ENCODE results near the gene INSYN2B. TPM values are rescaled to one million over a fixed set of nuclear protein-coding genes. Genes with fewer than 3 reads are reported as not detected.

INSYN2B gene
- total RNA-seq, 1 donor from 2014 or later, result 0.17 TPM

DNA sequence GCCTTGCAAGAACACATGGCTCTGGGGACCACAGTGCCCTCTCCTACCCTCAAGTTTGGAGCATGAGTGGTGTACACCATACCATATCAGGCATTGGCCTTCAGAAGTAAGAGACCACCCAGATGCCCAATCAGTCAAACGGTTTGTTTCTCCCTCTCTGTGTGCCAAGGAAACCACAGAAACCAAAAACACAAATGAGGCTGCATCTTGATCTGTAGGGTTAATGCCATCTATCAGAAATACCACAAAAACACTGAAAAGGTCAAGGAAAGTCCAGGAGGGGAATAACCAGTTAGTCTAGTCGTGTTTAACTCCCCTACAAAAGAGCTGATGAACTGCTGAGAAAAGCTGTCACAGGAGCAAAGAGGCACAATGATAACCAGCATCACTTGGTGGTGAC, 78.4 kb downstream of the INSYN2B start:
- no peak for DNase-seq (ENCODE audit: low read depth)
- TF ChIP-seq, protein P1, sequence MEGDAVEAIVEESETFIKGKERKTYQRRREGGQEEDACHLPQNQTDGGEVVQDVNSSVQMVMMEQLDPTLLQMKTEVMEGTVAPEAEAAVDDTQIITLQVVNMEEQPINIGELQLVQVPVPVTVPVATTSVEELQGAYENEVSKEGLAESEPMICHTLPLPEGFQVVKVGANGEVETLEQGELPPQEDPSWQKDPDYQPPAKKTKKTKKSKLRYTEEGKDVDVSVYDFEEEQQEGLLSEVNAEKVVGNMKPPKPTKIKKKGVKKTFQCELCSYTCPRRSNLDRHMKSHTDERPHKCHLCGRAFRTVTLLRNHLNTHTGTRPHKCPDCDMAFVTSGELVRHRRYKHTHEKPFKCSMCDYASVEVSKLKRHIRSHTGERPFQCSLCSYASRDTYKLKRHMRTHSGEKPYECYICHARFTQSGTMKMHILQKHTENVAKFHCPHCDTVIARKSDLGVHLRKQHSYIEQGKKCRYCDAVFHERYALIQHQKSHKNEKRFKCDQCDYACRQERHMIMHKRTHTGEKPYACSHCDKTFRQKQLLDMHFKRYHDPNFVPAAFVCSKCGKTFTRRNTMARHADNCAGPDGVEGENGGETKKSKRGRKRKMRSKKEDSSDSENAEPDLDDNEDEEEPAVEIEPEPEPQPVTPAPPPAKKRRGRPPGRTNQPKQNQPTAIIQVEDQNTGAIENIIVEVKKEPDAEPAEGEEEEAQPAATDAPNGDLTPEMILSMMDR (IDR thresholded peaks at IDR 0.05; ENCODE audit: insufficient read depth, low read length, poor library complexity, severe bottlenecking), result no peak
- Histone ChIP-seq H3K4me3 (ENCODE audit: low read depth, low read length) (no peak overlapping the region), H3K27me3 (ENCODE audit: control insufficient read depth, insufficient read depth, low read length) (no peaks in the 10 kb centered on the region), H3K36me3 (ENCODE audit: control insufficient read depth, insufficient read depth, low read length) (no peaks in the 10 kb centered on the region)

DNA sequence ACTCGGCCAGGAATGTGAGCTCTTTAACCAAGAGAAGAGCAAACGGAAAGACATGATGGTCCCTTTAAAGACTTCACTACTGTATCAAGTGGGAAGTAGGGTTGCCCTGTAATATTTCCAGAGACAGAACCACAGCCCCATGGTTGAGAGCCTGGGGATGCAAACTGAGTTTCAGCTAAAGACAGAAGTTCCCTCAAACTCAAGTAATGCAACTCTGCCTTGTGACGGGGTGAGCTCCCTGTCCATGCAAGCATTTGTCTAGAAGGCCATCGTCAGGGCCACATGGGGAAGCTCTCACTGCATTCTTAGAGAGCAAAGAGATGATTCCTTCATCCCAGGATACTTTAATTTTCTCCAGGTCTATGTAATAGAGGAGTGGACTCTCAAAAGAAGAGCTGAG, 82.8 kb downstream of the INSYN2B start:
- no peaks in the 10 kb centered on the region for H3K27me3 ChIP-seq (ENCODE audit: control insufficient read depth, insufficient read depth, low read length)
- TF ChIP-seq, protein P1 (IDR thresholded peaks at IDR 0.05; ENCODE audit: insufficient read depth, low read length, poor library complexity, severe bottlenecking), result no peak
- no peak overlapping the region for H3K4me3 ChIP-seq (ENCODE audit: low read depth, low read length)
- H3K36me3 ChIP-seq (ENCODE audit: control insufficient read depth, insufficient read depth, low read length), result no peaks in the 10 kb centered on the region
- no peak for DNase-seq (ENCODE audit: low read depth)

DNA sequence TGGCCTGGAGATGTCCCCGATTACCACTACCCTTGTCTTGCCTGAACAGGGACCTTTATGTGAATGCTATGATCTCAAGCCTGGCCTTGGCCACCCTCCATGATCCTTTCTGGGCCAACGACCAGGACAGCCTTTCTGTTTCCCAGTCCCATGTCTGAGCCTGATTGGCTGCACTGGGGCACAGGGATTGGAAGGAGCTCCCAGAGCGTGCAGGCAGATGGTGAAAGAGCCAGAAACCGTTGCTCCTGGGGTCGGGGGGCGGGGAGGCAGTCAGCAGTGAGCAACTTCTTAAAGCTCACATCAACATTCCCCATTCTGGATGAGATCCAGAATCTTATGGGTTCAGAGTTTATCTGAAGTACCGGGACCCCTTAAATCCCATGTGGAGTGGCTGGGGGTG, 84.4 kb downstream of the INSYN2B start:
- TF ChIP-seq, protein P1 (IDR thresholded peaks at IDR 0.05; ENCODE audit: insufficient read depth, low read length, poor library complexity, severe bottlenecking), result no peak
- no peaks in the 10 kb centered on the region for H3K36me3 ChIP-seq (ENCODE audit: control insufficient read depth, insufficient read depth, low read length)
- no peak for DNase-seq (ENCODE audit: low read depth)
- no peak overlapping the region for H3K4me3 ChIP-seq (ENCODE audit: low read depth, low read length)
- H3K27me3 ChIP-seq (ENCODE audit: control insufficient read depth, insufficient read depth, low read length), result no peaks in the 10 kb centered on the region

GRCh38 chr5:169893571-169893970, 86.7 kb downstream of the INSYN2B start:
- no peak overlapping the region for H3K4me3 ChIP-seq (ENCODE audit: low read depth, low read length)
- TF ChIP-seq, protein P1 (IDR thresholded peaks at IDR 0.05; ENCODE audit: insufficient read depth, low read length, poor library complexity, severe bottlenecking), result no peak
- no peaks in the 10 kb centered on the region for H3K27me3 ChIP-seq (ENCODE audit: control insufficient read depth, insufficient read depth, low read length)
- no peak for DNase-seq (ENCODE audit: low read depth)
- no peaks in the 10 kb centered on the region for H3K36me3 ChIP-seq (ENCODE audit: control insufficient read depth, insufficient read depth, low read length)

- no peaks in the 10 kb centered on the region for H3K27me3 ChIP-seq (ENCODE audit: control insufficient read depth, insufficient read depth, low read length)
- DNase-seq (ENCODE audit: low read depth), result no peak
- H3K4me3 ChIP-seq (ENCODE audit: low read depth, low read length), result no peak overlapping the region
- TF ChIP-seq, protein P1 (IDR thresholded peaks at IDR 0.05; ENCODE audit: insufficient read depth, low read length, poor library complexity, severe bottlenecking), result no peak
- no peaks in the 10 kb centered on the region for H3K36me3 ChIP-seq (ENCODE audit: control insufficient read depth, insufficient read depth, low read length)
Observed at GRCh38 chr5:169893010-169893409, 87.3 kb downstream of the INSYN2B start.

- Histone ChIP-seq H3K36me3 (ENCODE audit: control insufficient read depth, insufficient read depth, low read length) (no peaks in the 10 kb centered on the region), H3K4me3 (ENCODE audit: low read depth, low read length) (no peak overlapping the region), H3K27me3 (ENCODE audit: control insufficient read depth, insufficient read depth, low read length) (no peaks in the 10 kb centered on the region)
- DNase-seq (ENCODE audit: low read depth), result no peak
- TF ChIP-seq, protein P1 (IDR thresholded peaks at IDR 0.05; ENCODE audit: insufficient read depth, low read length, poor library complexity, severe bottlenecking), result no peak
Observed at GRCh38 chr5:169889572-169889971, 90.7 kb downstream of the INSYN2B start.
